Raji (cell line): ENCODE measurements around the gene DHX29.
A peak's percentile ranks its signal among the peaks of the same experiment; 100 is the strongest.

Experiments
- POLR2A ChIP-seq: IDR thresholded peaks from 2 replicates; pipeline ENCODE4 v1.6.1; 2011; ENCODE audit warnings: low read depth, low read length, control low read depth; ENCODE audit not compliant: insufficient read depth

The DHX29 gene

GRCh38 chr5:55307383-55308253 lies at the start of gene DHX29, which contains the start of gene MTREX:
Gene DHX29, minus strand, starts transcription at chr5:55307694. Its CDS starts 121 bp downstream, at chr5:55307573.
Gene MTREX, plus strand, starts transcription at chr5:55307989. Its CDS starts 25 bp downstream, at chr5:55308014.
- peak; percentile 79 for TF ChIP-seq POLR2A

GRCh38 chr5:55356896-55357295 lies 49.4 kb upstream of the DHX29 start:
- no peak for TF ChIP-seq POLR2A

- no peak for TF ChIP-seq POLR2A
These were observed 43.3 kb upstream of the DHX29 start for GRCh38 chr5:55350754-55351153.

GRCh38 chr5:55347786-55348185 lies 40.3 kb upstream of the DHX29 start:
- no peak for TF ChIP-seq POLR2A

GRCh38 chr5:55345327-55345726 lies 37.8 kb upstream of the DHX29 start:
- TF ChIP-seq POLR2A, result no peak

GRCh38 chr5:55344392-55344992 lies 37.0 kb upstream of the DHX29 start:
- no peak for TF ChIP-seq POLR2A

GRCh38 chr5:55343609-55344008 lies 36.1 kb upstream of the DHX29 start:
- TF ChIP-seq POLR2A, result no peak

- no peak for TF ChIP-seq POLR2A
These were observed 35.6 kb upstream of the DHX29 start for GRCh38 chr5:55343107-55343506.

GRCh38 chr5:55338810-55339243 lies 31.3 kb upstream of the DHX29 start:
- TF ChIP-seq POLR2A, result no peak

- no peak for TF ChIP-seq POLR2A
These were observed 30.7 kb upstream of the DHX29 start for GRCh38 chr5:55338092-55338613.

- TF ChIP-seq POLR2A, result no peak
These were observed 26.3 kb upstream of the DHX29 start for GRCh38 chr5:55333811-55334210.

- TF ChIP-seq POLR2A, result no peak
These were observed 25.5 kb upstream of the DHX29 start for GRCh38 chr5:55333017-55333416.

GRCh38 chr5:55331321-55331720 lies 23.8 kb upstream of the DHX29 start:
- no peak for TF ChIP-seq POLR2A

- TF ChIP-seq POLR2A, result no peak
These were observed 19.8 kb upstream of the DHX29 start for GRCh38 chr5:55327281-55327680.

- TF ChIP-seq POLR2A, result no peak
These were observed 18.1 kb upstream of the DHX29 start for GRCh38 chr5:55325621-55326020.

GRCh38 chr5:55324815-55325418 lies 17.4 kb upstream of the DHX29 start:
- TF ChIP-seq POLR2A, result no peak

GRCh38 chr5:55324006-55324405 lies 16.5 kb upstream of the DHX29 start:
- no peak for TF ChIP-seq POLR2A
